ENCODE results near the gene NEGR1. TPM values are rescaled to one million over a fixed set of nuclear protein-coding genes. Genes with fewer than 3 reads are reported as not detected.

Gene NEGR1
- total RNA-seq, 1 experiment from 2014 or later = 0.44 TPM

DNA sequence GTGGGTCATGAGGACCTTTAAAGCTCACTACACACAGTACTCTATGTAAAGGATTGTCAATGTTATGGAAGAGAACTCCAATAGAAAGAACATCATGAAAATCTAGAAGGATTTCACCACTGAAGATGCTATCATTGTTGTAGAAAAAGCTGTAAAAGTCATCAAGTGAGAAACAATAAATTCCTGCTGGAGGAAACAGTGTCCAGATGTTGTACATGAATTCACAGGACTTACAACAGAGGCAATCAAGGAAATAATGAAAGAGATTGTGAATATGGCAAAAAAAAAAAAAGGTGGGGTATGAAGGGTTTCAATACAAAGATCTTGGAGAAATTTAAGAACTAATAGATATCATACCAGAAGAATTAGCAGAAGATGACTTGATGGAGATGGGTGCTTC lies 846.4 kb downstream of the NEGR1 start:
- H3K4me2 ChIP-seq = no peak overlapping the region
- no peaks in the 10 kb centered on the region for H3K4me1 ChIP-seq (replicated peaks; ENCODE audit: insufficient read depth)
- no peaks in the 10 kb centered on the region for H3K79me2 ChIP-seq (ENCODE audit: low read depth)
- no TSS peak for BruUV-seq (replicated peaks)
- H3K27me3 ChIP-seq (ENCODE audit: insufficient read depth, low read depth) = no peaks in the 10 kb centered on the region
- H3F3A ChIP-seq (ENCODE audit: insufficient read depth, low read depth) = no peaks in the 10 kb centered on the region
- H3K9me3 ChIP-seq (ENCODE audit: insufficient read depth, low read depth) = no peaks in the 10 kb centered on the region
- no peak overlapping the region for H3K27ac ChIP-seq
- ChIA-PET CTCF (interaction anchor here (0.7 kb wide), 1 partner anchor 29 kb away, joined by 5 read pairs; no protein-coding TSS in a partner anchor), POLR2A (ENCODE audit: unreplicated experiment) (no interaction called here)
- no peak for DNase-seq
- intact Hi-C loops (cut with micrococcal nuclease; ENCODE audit: unreplicated experiment) = no loop called here
- H3K4me3 ChIP-seq = no peak overlapping the region
- H3K36me3 ChIP-seq (ENCODE audit: low read depth) = no peaks in the 10 kb centered on the region
- no peaks in the 10 kb centered on the region for H4K20me1 ChIP-seq (ENCODE audit: insufficient read depth)
- no peaks in the 10 kb centered on the region for H3K9me2 ChIP-seq (ENCODE audit: insufficient read depth)
- no peak overlapping the region for H2AFZ ChIP-seq
- TF ChIP-seq, protein P1, sequence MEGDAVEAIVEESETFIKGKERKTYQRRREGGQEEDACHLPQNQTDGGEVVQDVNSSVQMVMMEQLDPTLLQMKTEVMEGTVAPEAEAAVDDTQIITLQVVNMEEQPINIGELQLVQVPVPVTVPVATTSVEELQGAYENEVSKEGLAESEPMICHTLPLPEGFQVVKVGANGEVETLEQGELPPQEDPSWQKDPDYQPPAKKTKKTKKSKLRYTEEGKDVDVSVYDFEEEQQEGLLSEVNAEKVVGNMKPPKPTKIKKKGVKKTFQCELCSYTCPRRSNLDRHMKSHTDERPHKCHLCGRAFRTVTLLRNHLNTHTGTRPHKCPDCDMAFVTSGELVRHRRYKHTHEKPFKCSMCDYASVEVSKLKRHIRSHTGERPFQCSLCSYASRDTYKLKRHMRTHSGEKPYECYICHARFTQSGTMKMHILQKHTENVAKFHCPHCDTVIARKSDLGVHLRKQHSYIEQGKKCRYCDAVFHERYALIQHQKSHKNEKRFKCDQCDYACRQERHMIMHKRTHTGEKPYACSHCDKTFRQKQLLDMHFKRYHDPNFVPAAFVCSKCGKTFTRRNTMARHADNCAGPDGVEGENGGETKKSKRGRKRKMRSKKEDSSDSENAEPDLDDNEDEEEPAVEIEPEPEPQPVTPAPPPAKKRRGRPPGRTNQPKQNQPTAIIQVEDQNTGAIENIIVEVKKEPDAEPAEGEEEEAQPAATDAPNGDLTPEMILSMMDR (conservative IDR thresholded peaks at IDR 0.05) = no peak
- no peak for TF ChIP-seq EZH2 (IDR thresholded peaks at IDR 0.05; ENCODE audit: low read depth)

DNA sequence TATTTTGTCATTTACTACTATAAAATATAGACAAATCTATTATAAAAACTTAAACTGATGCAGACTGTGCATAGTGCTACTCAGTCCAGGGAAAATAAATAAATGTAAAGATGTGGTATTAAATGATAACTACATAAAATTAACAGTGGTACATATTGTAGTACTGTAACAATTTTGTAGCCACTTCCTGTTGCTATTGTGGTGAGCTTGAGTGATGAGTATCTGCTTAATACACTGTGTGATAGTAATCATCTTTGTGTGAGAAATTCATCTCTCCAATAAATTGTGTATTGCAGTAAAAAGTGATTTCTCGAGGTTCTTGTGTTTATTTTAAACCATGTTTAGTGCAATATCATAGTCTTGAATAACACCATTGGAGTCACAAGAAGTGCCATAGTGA lies 848.1 kb downstream of the NEGR1 start:
- Histone ChIP-seq H3K27me3 (ENCODE audit: insufficient read depth, low read depth) (no peaks in the 10 kb centered on the region), H3K4me1 (replicated peaks; ENCODE audit: insufficient read depth) (no peaks in the 10 kb centered on the region), H3K4me2 (no peak overlapping the region), H3K36me3 (ENCODE audit: low read depth) (no peaks in the 10 kb centered on the region), H2AFZ (no peak overlapping the region), H3K79me2 (ENCODE audit: low read depth) (no peaks in the 10 kb centered on the region), H3K4me3 (no peak overlapping the region), H3F3A (ENCODE audit: insufficient read depth, low read depth) (no peaks in the 10 kb centered on the region), H3K27ac (no peak overlapping the region), H3K9me3 (ENCODE audit: insufficient read depth, low read depth) (no peaks in the 10 kb centered on the region), H4K20me1 (ENCODE audit: insufficient read depth) (no peaks in the 10 kb centered on the region), H3K9me2 (ENCODE audit: insufficient read depth) (no peaks in the 10 kb centered on the region)
- intact Hi-C loops (cut with micrococcal nuclease; ENCODE audit: unreplicated experiment) = no loop called here
- no peak for DNase-seq
- TF ChIP-seq, protein P1 (conservative IDR thresholded peaks at IDR 0.05) = no peak
- no peak for TF ChIP-seq EZH2 (IDR thresholded peaks at IDR 0.05; ENCODE audit: low read depth)
- BruUV-seq (replicated peaks) = no TSS peak
- POLR2A ChIA-PET (ENCODE audit: unreplicated experiment) = no interaction called here
- CTCF ChIA-PET = no interaction called here

DNA sequence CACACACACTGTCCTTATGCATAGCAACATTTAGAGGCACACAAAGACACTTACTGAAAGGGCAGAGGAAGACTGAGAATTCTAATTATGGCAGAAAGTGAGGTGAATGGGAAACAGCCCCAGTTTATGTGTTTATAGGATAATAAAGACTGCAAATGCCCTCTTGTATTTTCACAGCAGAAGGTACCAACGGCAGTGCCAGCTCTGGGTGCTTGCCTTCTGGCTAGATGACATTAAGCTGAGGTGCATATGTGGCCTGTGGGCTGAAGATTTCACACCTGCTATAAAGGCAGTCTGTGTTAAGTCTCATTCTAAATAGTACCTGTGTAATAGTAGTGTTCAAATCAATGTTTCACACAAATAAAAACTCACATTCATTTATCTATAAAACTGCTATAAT lies 854.3 kb downstream of the NEGR1 start:
- DNase-seq = no peak
- Histone ChIP-seq H3K79me2 (ENCODE audit: low read depth) (no peaks in the 10 kb centered on the region), H3K9me3 (ENCODE audit: insufficient read depth, low read depth) (no peaks in the 10 kb centered on the region), H3K4me1 (replicated peaks; ENCODE audit: insufficient read depth) (no peaks in the 10 kb centered on the region), H3K4me2 (no peak overlapping the region), H3K27me3 (ENCODE audit: insufficient read depth, low read depth) (no peaks in the 10 kb centered on the region), H4K20me1 (ENCODE audit: insufficient read depth) (no peaks in the 10 kb centered on the region), H2AFZ (no peak overlapping the region), H3K36me3 (ENCODE audit: low read depth) (no peaks in the 10 kb centered on the region), H3K27ac (no peak overlapping the region), H3F3A (ENCODE audit: insufficient read depth, low read depth) (no peaks in the 10 kb centered on the region), H3K4me3 (no peak overlapping the region), H3K9me2 (ENCODE audit: insufficient read depth) (no peaks in the 10 kb centered on the region)
- intact Hi-C loops (cut with micrococcal nuclease; ENCODE audit: unreplicated experiment) = no loop called here
- TF ChIP-seq, protein P1 (conservative IDR thresholded peaks at IDR 0.05) = no peak
- TF ChIP-seq EZH2 (IDR thresholded peaks at IDR 0.05; ENCODE audit: low read depth) = no peak
- CTCF ChIA-PET = no interaction called here
- BruUV-seq (replicated peaks) = no TSS peak
- POLR2A ChIA-PET (ENCODE audit: unreplicated experiment) = no interaction called here

All from PC-9 (cell line).